ENCODE results near the gene EDA.
"Not testable (repeated sequence)": the region's sequence is repeated elsewhere in the genome, so short reads cannot be mapped to it uniquely, and the experiment has no call there.

EDA gene

DNA sequence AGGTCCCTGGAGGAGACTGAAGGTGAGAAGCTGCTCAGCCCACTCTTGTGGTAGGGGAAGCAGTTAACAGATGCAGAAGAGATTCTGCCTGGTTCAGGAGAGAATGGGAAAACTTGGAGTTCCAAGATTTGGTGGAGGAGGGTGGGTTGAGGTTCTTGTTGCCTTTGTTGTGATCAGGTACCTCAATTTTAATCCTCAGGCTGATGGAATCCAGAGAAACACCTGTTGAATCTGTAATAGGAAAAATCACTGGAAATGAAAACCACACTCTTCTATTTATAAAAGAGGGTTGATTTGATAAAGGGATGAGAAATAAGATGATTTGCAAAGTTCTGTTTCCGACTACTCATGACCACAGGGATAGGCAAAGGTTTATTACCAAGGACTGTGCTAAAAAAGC, 132.1 kb downstream of the EDA start:
- DNase-seq: no peak

DNA sequence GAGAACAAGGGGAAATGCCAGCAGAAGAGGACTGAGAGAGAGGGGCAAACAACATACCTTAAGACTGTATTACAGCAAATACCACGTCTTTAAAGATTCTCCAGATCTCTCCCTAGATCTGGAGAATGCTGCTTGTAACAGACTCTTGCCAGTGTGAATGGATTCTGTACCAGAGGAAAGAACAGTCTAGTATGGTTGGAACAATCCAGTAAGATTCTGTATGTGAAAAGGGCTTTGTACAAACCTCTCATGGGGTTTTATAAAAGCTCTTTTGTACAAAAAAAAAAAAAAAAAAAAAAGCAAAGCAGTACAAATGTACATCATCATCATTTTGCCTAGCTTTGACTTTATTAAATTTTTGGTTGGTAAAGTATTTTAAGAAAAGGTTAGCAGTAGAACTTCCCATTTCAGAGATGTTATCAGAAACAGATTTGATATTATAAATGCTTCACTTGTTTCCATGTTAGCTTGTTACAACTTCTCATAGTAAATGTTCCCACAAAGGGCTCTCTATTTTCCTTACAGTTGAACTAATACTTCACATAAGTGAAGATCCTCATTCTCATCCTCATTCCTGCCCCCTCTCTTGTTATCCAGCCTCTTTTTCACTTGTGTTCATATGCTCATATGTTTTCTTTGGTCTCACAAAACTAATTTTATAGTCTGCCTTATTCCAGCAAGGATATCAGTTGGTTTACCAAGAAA, 144.2 kb downstream of the EDA start:
- DNase-seq: no peak

- no peak for DNase-seq
Observed at GRCh38 chrX:69761633-69762032, 145.7 kb downstream of the EDA start.

- no peak for DNase-seq
Observed at GRCh38 chrX:69762340-69762739, 146.4 kb downstream of the EDA start.

- DNase-seq: no peak
Observed at GRCh38 chrX:69793260-69793935, 177.5 kb downstream of the EDA start.

- DNase-seq: no peak
Observed at GRCh38 chrX:69795702-69796101, 179.8 kb downstream of the EDA start.

DNA sequence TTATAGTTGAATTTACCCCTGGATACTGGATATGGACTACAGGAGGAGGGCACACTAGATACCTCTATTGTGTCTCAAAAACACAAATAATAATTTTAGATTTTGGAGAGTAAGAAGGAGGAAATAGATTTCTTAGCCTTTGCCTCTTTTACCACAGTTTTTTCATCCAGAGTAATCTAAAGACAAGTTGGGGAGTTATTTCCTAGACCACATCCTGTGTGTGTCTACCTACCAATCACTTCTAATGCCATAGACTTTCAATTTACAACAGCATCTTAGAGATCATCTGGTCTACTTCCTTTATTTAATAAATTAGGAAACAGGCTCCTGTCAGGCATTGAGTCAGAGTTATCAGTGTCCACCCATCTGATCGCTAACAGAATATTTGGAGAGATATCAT, 191.5 kb downstream of the EDA start:
- no peak for DNase-seq

GRCh38 chrX:69808375-69808774, 192.5 kb downstream of the EDA start:
- DNase-seq: no peak

DNA sequence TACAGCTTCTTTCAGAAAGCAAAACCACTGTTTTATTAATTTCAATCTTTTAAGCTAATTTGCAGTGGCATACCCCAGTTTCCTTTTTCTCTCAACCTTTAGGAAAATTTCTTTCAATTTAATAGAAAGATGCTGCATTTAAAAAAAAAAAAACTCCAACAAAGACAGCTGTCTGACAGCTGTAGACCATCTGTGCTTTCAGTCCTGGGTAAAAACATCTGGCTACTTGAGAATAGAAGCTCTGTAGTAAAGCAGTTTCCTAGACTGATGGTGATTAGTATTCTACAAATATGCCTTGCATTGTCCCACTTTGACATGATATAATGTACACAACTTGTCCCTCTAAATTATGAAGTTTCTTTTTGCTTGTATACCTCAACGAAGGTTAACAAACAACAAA, 197.8 kb downstream of the EDA start:
- no peak for DNase-seq

- DNase-seq: no peak
Observed at GRCh38 chrX:69815063-69815462, 199.2 kb downstream of the EDA start.

DNA sequence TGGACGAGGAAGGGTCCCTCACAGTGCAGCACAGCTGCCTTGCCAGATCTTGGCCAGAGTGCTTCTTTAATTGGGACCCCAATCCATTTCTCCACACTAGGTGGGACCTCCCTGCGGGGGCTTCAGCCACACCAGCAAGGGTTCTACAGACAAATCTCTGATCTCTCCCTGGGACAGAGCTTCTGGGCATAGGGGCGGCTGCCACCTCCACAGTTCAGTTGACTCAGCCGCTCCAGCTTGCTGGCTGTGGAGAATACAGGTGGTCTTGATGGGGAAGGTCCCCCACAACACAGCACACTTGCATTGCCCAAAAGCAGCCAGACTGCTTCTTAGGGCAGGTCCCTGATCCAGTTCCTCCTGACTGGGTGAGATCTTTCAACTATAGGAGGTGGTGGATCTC, 199.6 kb downstream of the EDA start:
- DNase-seq: no peak

- no peak for DNase-seq
Observed at GRCh38 chrX:69844636-69845035, 228.7 kb downstream of the EDA start.

GRCh38 chrX:69859999-69860398, 244.1 kb downstream of the EDA start:
- not testable (repeated sequence) for DNase-seq

DNA sequence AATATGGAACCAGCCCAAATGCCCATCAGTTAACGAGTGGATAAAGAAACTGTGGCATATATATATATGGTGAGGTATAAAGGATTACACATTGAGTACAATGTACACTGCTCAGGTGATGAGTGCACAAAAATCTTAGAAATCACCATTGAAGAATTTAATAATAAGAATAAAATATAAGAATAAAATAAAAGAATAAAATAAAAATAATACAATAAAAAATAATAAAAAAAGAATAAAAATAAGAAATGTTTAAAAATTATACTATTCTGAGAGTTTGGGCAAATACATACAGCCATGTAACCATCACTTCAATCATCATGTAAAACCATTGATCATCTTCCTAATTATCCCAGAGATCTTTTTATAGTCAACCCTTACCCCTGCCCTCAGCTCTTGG, 260.3 kb downstream of the EDA start:
- DNase-seq: no peak

DNA sequence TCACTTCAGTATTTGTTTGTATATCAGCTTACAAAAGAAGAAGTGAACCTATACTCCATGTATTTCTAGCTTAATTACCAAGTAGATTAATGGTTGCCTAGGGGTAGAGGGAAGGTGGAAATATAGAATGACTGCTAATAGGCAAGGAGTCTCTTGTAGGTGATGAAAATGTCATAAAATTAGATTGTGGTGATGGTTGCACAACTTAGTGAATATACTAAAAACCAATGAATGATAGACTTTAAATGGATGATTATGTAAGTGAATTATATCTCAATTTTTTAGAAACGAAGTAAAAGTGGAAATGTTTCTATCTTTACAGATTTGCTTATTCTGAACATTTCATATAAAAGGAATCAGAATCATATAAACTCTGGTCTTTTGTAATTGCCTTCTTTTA, 268.3 kb downstream of the EDA start:
- no peak for DNase-seq

- no peak for DNase-seq
Observed at GRCh38 chrX:69896046-69896445, 280.1 kb downstream of the EDA start.

DNA sequence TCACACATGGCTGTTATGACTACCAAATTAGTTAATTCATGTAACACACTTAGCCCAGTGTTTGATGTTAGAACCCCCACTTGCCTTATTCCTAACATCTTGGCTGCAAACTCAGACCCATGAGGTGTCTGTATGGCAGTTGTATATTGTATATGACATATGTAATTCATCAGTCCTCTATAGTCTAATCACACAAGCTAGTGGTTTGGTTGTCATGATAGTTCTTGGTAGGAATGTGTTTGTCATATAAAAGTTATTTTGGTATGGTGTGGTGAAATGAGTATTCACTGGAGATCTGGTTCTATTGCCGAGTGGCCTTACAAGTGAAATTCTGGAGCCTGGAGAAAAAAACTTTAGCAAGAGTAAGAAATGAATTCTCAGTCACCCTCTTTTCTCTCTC, 284.6 kb downstream of the EDA start:
- no peak for DNase-seq

DNA sequence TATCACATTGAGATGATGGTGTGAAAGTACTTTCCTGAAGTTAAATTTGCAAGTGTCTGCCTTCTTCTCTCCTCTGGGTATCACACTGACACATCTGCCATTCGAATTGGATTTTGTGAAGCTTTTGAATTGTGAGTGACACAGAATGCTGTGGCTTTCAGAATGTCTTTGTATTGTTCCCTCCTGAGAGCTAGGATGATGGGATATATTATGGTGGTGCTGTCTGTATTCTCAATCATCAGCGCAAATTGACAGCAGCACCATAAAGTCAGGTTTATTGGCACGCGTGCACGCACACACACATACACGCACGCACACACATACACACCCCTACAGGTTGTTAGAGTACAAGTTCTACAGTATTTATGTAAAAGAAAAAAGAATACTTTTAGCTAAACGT, 290.5 kb downstream of the EDA start:
- no peak for DNase-seq

- DNase-seq: no peak
Observed at GRCh38 chrX:69914781-69915180, 298.9 kb downstream of the EDA start.

- no peak for DNase-seq
Observed at GRCh38 chrX:69919749-69920148, 303.8 kb downstream of the EDA start.

- no peak for DNase-seq
Observed at GRCh38 chrX:69932323-69932722, 316.4 kb downstream of the EDA start.

DNA sequence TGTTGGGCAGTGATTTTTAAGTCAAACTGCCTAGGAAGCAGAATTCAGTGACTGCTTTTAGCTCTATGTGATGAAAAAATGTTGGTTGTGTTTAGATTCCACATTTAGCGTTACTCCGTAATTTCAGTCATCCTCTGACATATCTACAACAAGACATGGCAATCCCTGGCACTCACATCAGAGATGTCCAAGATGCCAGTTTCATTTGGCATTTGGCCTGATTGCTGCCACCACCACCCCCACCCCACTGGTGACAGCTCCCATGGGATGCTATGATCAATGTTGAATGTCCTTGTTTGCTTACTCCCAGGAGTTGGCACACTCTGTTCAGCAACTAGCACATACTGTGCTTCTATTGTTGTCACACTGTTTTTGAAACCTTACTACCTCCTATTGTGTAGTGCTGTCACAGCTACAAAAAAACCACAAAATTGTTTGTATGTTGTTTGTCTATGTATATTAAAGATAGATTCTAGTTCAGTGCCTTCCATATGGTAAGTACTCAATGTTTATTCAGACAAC, 332.4 kb downstream of the EDA start:
- DNase-seq: no peak

DNA sequence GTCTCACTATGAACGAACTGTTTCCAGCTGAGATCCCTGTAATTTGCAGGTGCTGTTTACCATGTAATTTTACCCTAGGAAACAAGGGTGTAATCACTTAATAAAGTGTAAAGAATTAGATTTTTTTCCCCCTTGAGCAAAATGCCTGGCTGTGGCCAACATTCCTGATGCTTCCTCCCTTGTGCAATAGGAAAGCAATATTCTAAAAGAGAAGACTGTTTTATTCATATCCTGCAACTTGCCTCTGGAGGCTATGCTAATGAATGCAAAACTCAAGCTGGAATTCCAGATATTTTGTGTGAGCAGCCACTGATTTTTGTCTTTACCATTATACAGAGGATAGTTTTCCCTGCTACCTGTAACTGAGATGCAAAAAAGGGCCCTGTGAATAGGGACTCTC, 335.8 kb downstream of the EDA start:
- DNase-seq: no peak

DNA sequence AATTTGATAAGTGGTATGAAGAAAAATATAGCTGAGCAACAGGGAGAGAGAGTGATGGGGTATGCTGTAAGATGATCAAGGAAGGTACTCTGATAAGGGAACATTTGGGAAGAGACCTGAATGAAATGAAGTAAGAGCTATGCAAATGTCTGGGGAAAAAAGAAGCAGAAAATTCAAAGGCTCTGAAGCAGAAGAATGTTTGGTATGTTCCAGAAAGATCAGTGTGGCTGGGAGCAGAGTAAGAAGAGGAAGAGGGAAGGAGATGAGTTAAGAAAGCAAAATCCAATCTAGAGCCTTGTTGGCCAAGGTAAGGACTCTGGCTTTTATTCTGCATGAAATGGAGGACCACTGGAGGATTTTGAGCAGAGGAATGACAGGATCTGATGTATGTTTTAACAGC, 343.8 kb downstream of the EDA start:
- no peak for DNase-seq
